Measurements from ENCODE around the gene RAPGEF4.
A peak's percentile ranks its signal among the peaks of the same experiment; 100 is the strongest.

Gene RAPGEF4

GRCh38 chr2:172735582-172736423, at the start of gene RAPGEF4:
Gene RAPGEF4, plus strand, starts transcription at chr2:172735845. Its CDS starts 139 bp downstream, at chr2:172735984.
- no peak for DNase-seq

GRCh38 chr2:172693037-172693436, 42.6 kb upstream of the RAPGEF4 start:
- DNase-seq = no peak

GRCh38 chr2:172693529-172694455, 41.9 kb upstream of the RAPGEF4 start:
- no peak for DNase-seq

- DNase-seq = no peak
These were observed 38.3 kb upstream of the RAPGEF4 start for GRCh38 chr2:172697296-172697695.

- no peak for DNase-seq
These were observed 37.4 kb upstream of the RAPGEF4 start for GRCh38 chr2:172698041-172698863.

- DNase-seq = no peak
These were observed 34.4 kb upstream of the RAPGEF4 start for GRCh38 chr2:172701250-172701649.

GRCh38 chr2:172702451-172702850, 33.2 kb upstream of the RAPGEF4 start:
- no peak for DNase-seq

- DNase-seq = peak; percentile 13
These were observed 31.3 kb upstream of the RAPGEF4 start for GRCh38 chr2:172704072-172704936.

- DNase-seq = no peak
These were observed 30.3 kb upstream of the RAPGEF4 start for GRCh38 chr2:172705352-172705751.

- no peak for DNase-seq
These were observed 27.4 kb upstream of the RAPGEF4 start for GRCh38 chr2:172708247-172708646.

- DNase-seq = no peak
These were observed 25.9 kb upstream of the RAPGEF4 start for GRCh38 chr2:172709566-172710291.

- peak; percentile 36 for DNase-seq
These were observed 25.0 kb upstream of the RAPGEF4 start for GRCh38 chr2:172710584-172711047.

- DNase-seq = no peak
These were observed 24.5 kb upstream of the RAPGEF4 start for GRCh38 chr2:172711110-172711509.

GRCh38 chr2:172712251-172712650, 23.4 kb upstream of the RAPGEF4 start:
- DNase-seq = no peak

- DNase-seq = no peak
These were observed 22.2 kb upstream of the RAPGEF4 start for GRCh38 chr2:172713365-172713875.

GRCh38 chr2:172722481-172722880, 13.2 kb upstream of the RAPGEF4 start:
- DNase-seq = no peak

GRCh38 chr2:172723286-172723685, 12.4 kb upstream of the RAPGEF4 start:
- no peak for DNase-seq

- DNase-seq = no peak
These were observed 10.9 kb upstream of the RAPGEF4 start for GRCh38 chr2:172724724-172725123.

GRCh38 chr2:172725284-172725683, 10.4 kb upstream of the RAPGEF4 start:
- no peak for DNase-seq

GRCh38 chr2:172725746-172726145, 9.9 kb upstream of the RAPGEF4 start:
- no peak for DNase-seq

Measured in midbrain (tissue), 1 donor.